ENCODE data around the gene OGDHL.

- TF ChIP-seq ZNF232 (CRISPR knock-in tag; IDR thresholded peaks at IDR 0.05) (no peak), HDGF (IDR thresholded peaks at IDR 0.05) (no peak), CTCF (IDR thresholded peaks at IDR 0.05 in 2 of 3, conservative IDR thresholded peaks at IDR 0.05 in 1 of 3; ENCODE audit: insufficient read depth in 2 of 3, low read depth in 1 of 3, low read length in 3 of 3) (no peak), STAG1 (CRISPR knock-in tag; IDR thresholded peaks at IDR 0.05; ENCODE audit: borderline replicate concordance) (no peak), ELK3 (CRISPR knock-in tag; IDR thresholded peaks at IDR 0.05) (no peak), CBX1 (IDR thresholded peaks at IDR 0.05; ENCODE audit: low read depth) (no peak), ZFX (CRISPR knock-in tag; IDR thresholded peaks at IDR 0.05) (no peak), ZFP91 (CRISPR knock-in tag; IDR thresholded peaks at IDR 0.05) (no peak), ZNF780A (CRISPR knock-in tag; IDR thresholded peaks at IDR 0.05) (no peak)
Observed at GRCh38 chr10:49734676-49735075, 27.4 kb downstream of the OGDHL start.

Measured in K562 (cell line).